CD14-positive monocyte (primary cell): Measurements from ENCODE around the gene GOLGA7B. TPM values are rescaled to one million over a fixed set of nuclear protein-coding genes. Genes with fewer than 3 reads are reported as not detected.

Source experiments
- DNase-seq, 3 donors: peaks; one replicate each; pipeline ENCODE4 v3.0.0-alpha.2; 2011 to 2022
- H2AFZ ChIP-seq: 2 replicates; pipeline ENCODE4 v1.6.0; 2012; ENCODE audit warnings: mild to moderate bottlenecking, low read depth, low read length, inconsistent platforms; ENCODE audit not compliant: insufficient read depth, poor library complexity, severe bottlenecking
- H3K27ac ChIP-seq, 2 donors: 1 replicate in 1 of 2; 2 replicates in 1 of 2; pipeline ENCODE4 v1.5.1; 2012 to 2013; ENCODE audit warnings: low read length in 2 of 2, control low read depth in 1 of 2, inconsistent platforms in 1 of 2, low read depth in 1 of 2, mild to moderate bottlenecking in 1 of 2
- H3K27me3 ChIP-seq, 2 donors: one replicate each; pipeline versions ENCODE4 v1.6.0 to v1.6.1; 2011 to 2013; ENCODE audit warnings: low read length in 2 of 2; ENCODE audit not compliant: control insufficient read depth in 2 of 2, insufficient read depth in 2 of 2
- H3K36me3 ChIP-seq, 2 donors: replicated peaks in 1 of 2; 1 replicate in 1 of 2; 2 replicates in 1 of 2; pipeline versions ENCODE4 v1.5.1 to v1.6.1; 2012 to 2013; ENCODE audit warnings: low read length in 2 of 2, control low read depth in 1 of 2, inconsistent platforms in 1 of 2, mild to moderate bottlenecking in 1 of 2; ENCODE audit not compliant: insufficient read depth in 2 of 2, control insufficient read depth in 1 of 2
- H3K4me1 ChIP-seq, 2 donors: 1 replicate in 1 of 2; 2 replicates in 1 of 2; pipeline versions ENCODE4 v1.5.1 to v1.6.1; 2012 to 2013; ENCODE audit warnings: low read length in 2 of 2, control low read depth in 1 of 2, inconsistent platforms in 1 of 2, mild to moderate bottlenecking in 1 of 2, moderate library complexity in 1 of 2; ENCODE audit not compliant: insufficient read depth in 2 of 2, control insufficient read depth in 1 of 2
- H3K4me2 ChIP-seq: replicated peaks from 2 replicates; pipeline ENCODE3; 2012; ENCODE audit warnings: low read length, moderate library complexity, mild to moderate bottlenecking; ENCODE audit not compliant: poor library complexity, severe bottlenecking; ENCODE audit errors: extremely low read depth
- H3K4me3 ChIP-seq, 3 experiments: fragments of 200-600 bp in 1 of 3; sonication (generic) in 1 of 3; replicated peaks in 1 of 3; 1 replicate in 2 of 3; 2 replicates in 1 of 3; pipeline ENCODE4 v1.5.1; 2011 to 2013; ENCODE audit warnings: low read length in 3 of 3, mild to moderate bottlenecking in 3 of 3, control low read depth in 2 of 3, low read depth in 2 of 3, inconsistent platforms in 1 of 3, moderate library complexity in 1 of 3
- H3K79me2 ChIP-seq: 2 replicates; pipeline ENCODE4 v1.6.0; 2012; ENCODE audit warnings: mild to moderate bottlenecking, control low read depth, inconsistent platforms, low read length, moderate library complexity; ENCODE audit not compliant: insufficient read depth
- H3K9ac ChIP-seq: 2 replicates; pipeline ENCODE4 v1.6.0; 2017; ENCODE audit warnings: low read length, mild to moderate bottlenecking; ENCODE audit not compliant: insufficient read depth, poor library complexity, severe bottlenecking
- H3K9me3 ChIP-seq, 2 donors: replicated peaks in 1 of 2; 1 replicate in 1 of 2; 2 replicates in 1 of 2; pipeline versions ENCODE4 v1.5.1 to v1.6.1; 2012 to 2013; ENCODE audit warnings: low read length in 2 of 2, control low read depth in 1 of 2; ENCODE audit not compliant: control insufficient read depth in 1 of 2, insufficient read depth in 1 of 2
- H4K20me1 ChIP-seq: 2 replicates; pipeline ENCODE4 v1.6.0; 2012; ENCODE audit warnings: mild to moderate bottlenecking, low read length, control low read depth, moderate library complexity; ENCODE audit not compliant: insufficient read depth
- H3K27ac Mint-ChIP-seq, 7 donors: one replicate each; pipeline ENCODE4 v1.8.0; 2020; ENCODE audit warnings: mild to moderate bottlenecking in 7 of 7, mixed read lengths in 7 of 7, moderate library complexity in 6 of 7, inconsistent platforms in 2 of 7
- H3K27me3 Mint-ChIP-seq, 3 donors: one replicate each; pipeline ENCODE4 v1.8.0; 2021 to 2022; ENCODE audit warnings: low read depth in 3 of 3, mild to moderate bottlenecking in 3 of 3, mixed read lengths in 3 of 3, moderate library complexity in 3 of 3, inconsistent platforms in 1 of 3
- H3K36me3 Mint-ChIP-seq, 2 donors: one replicate each; pipeline ENCODE4 v1.8.0; 2020; ENCODE audit warnings: mixed read lengths in 2 of 2, inconsistent platforms in 1 of 2, mild to moderate bottlenecking in 1 of 2
- H3K4me1 Mint-ChIP-seq: one replicate; pipeline ENCODE4 v1.8.0; 2020; ENCODE audit warnings: mild to moderate bottlenecking, mixed read lengths
- H3K4me3 Mint-ChIP-seq, 2 donors: one replicate each; pipeline ENCODE4 v1.8.0; 2020; ENCODE audit warnings: mild to moderate bottlenecking in 2 of 2, mixed read lengths in 2 of 2, moderate library complexity in 1 of 2
- H3K9me3 Mint-ChIP-seq, 7 donors: one replicate each; pipeline ENCODE4 v1.8.0; 2020 to 2022; ENCODE audit warnings: mixed read lengths in 7 of 7, mild to moderate bottlenecking in 6 of 7, moderate library complexity in 6 of 7, inconsistent platforms in 2 of 7
- WGBS: methylation state at CpG from one replicate; pipeline ENCODE4 v1.1.5; 2013; ENCODE audit warnings: missing lambda C conversion rate; ENCODE audit not compliant: insufficient coverage; 5-methylcytosine and 5-hydroxymethylcytosine counted together
- intact Hi-C, 2 donors: fragments of 100-400 bp; cut with micrococcal nuclease; formaldehyde crosslinking; loops; one replicate each; pipeline versions ENCODE4 v1.15.0 to v1.15.1; 2023
- polyA plus RNA-seq, 3 donors: library from polyadenylated mRNA; depleted of rRNA in 1 of 3; unstranded in 2 of 3; stranded (reverse) in 1 of 3; fragments of 300-500 nt in 2 of 3; fragments of >200 nt in 1 of 3; fragmentation: Illumina TruSeq in 2 of 3; gene quantifications; 1 replicate in 2 of 3; 2 replicates in 1 of 3; pipeline ENCODE4 v1.2.3, GENCODE V29; 2012 to 2021
- TF ChIP-seq, protein P1 (sequence below): fragments of 200-600 bp; IDR thresholded peaks from one replicate; pipeline ENCODE4 v1.8.0; 2022; ENCODE audit warnings: antibody characterized with exemption, mild to moderate bottlenecking

Gene GOLGA7B
- polyA plus RNA-seq, 3 donors: 0.03 TPM; not detected in 2

DNA sequence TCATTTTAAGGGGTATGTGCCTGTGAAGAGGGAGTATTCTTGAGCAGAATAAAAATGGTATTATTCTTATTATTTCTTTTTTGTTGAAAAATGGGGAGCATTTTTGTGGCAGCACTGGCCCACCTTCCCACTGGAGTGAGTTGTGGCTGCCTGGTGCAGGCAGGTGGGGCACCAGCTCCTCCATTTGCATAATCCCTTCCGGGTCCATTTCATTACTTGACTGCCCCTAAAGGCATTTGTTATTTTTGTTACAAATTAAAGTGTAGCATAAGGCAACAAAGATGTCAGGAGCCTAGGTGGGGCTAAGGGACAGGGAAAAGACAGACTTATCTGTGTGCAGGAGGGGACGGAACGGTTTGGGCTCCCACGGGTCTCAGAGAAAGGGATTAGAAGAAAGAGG, 26.8 kb downstream of the GOLGA7B start:
- Histone ChIP-seq H3K9me3 (no peaks in the 10 kb centered on the region), H3K27ac (no peak overlapping the region), H4K20me1 (no peaks in the 10 kb centered on the region), H3K4me3 (no peak overlapping the region), H3K79me2 (no peaks in the 10 kb centered on the region), H3K36me3 (no peaks in the 10 kb centered on the region), H3K4me1 (no peaks in the 10 kb centered on the region), H3K27me3 (no peaks in the 10 kb centered on the region), H3K4me2 (no peak overlapping the region), H2AFZ (no peak overlapping the region), H3K9ac (no peak overlapping the region)
- no peaks in the 10 kb centered on the region for H3K36me3 Mint-ChIP-seq
- TF ChIP-seq, protein P1, sequence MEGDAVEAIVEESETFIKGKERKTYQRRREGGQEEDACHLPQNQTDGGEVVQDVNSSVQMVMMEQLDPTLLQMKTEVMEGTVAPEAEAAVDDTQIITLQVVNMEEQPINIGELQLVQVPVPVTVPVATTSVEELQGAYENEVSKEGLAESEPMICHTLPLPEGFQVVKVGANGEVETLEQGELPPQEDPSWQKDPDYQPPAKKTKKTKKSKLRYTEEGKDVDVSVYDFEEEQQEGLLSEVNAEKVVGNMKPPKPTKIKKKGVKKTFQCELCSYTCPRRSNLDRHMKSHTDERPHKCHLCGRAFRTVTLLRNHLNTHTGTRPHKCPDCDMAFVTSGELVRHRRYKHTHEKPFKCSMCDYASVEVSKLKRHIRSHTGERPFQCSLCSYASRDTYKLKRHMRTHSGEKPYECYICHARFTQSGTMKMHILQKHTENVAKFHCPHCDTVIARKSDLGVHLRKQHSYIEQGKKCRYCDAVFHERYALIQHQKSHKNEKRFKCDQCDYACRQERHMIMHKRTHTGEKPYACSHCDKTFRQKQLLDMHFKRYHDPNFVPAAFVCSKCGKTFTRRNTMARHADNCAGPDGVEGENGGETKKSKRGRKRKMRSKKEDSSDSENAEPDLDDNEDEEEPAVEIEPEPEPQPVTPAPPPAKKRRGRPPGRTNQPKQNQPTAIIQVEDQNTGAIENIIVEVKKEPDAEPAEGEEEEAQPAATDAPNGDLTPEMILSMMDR: no peak
- no peak overlapping the region for H3K27ac Mint-ChIP-seq
- 89% methylated on average over 3 of the region's 4 CpGs for WGBS
- no peak for DNase-seq
- no peak overlapping the region for H3K4me3 Mint-ChIP-seq
- peaks cover 0 to 4% (median 0%) of the 10 kb centered on the region in 7 donors for H3K9me3 Mint-ChIP-seq
- H3K4me1 Mint-ChIP-seq: no peaks in the 10 kb centered on the region
- intact Hi-C loops: no loop called here
- peaks cover 10 to 13% (median 12%) of the 10 kb centered on the region in 3 donors for H3K27me3 Mint-ChIP-seq

DNA sequence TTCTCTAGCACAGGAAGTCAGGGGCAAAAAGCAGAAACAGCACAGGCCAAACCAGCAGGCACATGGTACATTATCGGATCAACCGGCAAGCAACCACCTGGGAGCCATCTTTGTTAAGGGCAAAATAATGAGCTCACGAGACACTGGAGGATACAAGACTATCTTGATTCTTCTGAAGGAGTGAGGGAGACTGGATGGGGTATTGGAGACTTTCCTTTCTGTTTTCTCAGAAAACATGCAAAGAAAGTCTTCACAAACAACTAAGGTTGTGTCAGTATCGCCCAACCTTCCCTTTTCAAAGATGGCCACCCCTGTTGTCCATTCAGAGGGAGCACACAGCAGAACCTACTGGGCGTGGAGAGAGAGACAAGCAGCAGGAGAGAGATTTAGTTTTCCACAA, 29.6 kb downstream of the GOLGA7B start:
- H3K4me3 ChIP-seq: no peak overlapping the region
- Mint-ChIP-seq H3K27me3 (peaks cover 3 to 12% (median 7%) of the 10 kb centered on the region in 3 donors), H3K4me1 (no peaks in the 10 kb centered on the region), H3K9me3 (peaks cover 0 to 4% (median 0%) of the 10 kb centered on the region in 7 donors), H3K36me3 (no peaks in the 10 kb centered on the region), H3K4me3 (no peak overlapping the region), H3K27ac (peak overlapping the region in 1 of 7 donors; percentile 47)
- no peak overlapping the region for H3K9ac ChIP-seq
- DNase-seq: no peak
- no peaks in the 10 kb centered on the region for H3K36me3 ChIP-seq
- no peak overlapping the region for H3K27ac ChIP-seq
- intact Hi-C loops: no loop called here
- no peaks in the 10 kb centered on the region for H3K27me3 ChIP-seq
- H3K79me2 ChIP-seq: no peaks in the 10 kb centered on the region
- no peak overlapping the region for H2AFZ ChIP-seq
- H4K20me1 ChIP-seq: no peaks in the 10 kb centered on the region
- H3K4me1 ChIP-seq: no peaks in the 10 kb centered on the region
- no peaks in the 10 kb centered on the region for H3K9me3 ChIP-seq
- TF ChIP-seq, protein P1: no peak
- no peak overlapping the region for H3K4me2 ChIP-seq
- 100% methylated on average over 2 of the region's 5 CpGs for WGBS
